Mesothelial cell of epicardium (in vitro differentiated cells): ENCODE measurements around the gene ZNF18. TPM values are rescaled to one million over a fixed set of nuclear protein-coding genes. Genes with fewer than 3 reads are reported as not detected.

Experiments
- DNase-seq, 2 experiments: peaks; one replicate each; pipeline ENCODE4 v3.0.0; 2021; ENCODE audit warnings: low spot score in 2 of 2; ENCODE audit not compliant: unreplicated experiment in 2 of 2
- H3K27ac Mint-ChIP-seq: 2 replicates; pipeline ENCODE4 v1.8.0; 2021; ENCODE audit warnings: mixed read lengths
- H3K27me3 Mint-ChIP-seq: 2 replicates; pipeline ENCODE4 v1.8.0; 2021; ENCODE audit warnings: low read depth, mixed read lengths
- H3K36me3 Mint-ChIP-seq: 2 replicates; pipeline ENCODE4 v1.8.0; 2021; ENCODE audit warnings: mixed read lengths
- H3K4me1 Mint-ChIP-seq: 2 replicates; pipeline ENCODE4 v1.8.0; 2021; ENCODE audit warnings: mixed read lengths
- H3K4me3 Mint-ChIP-seq: 2 replicates; pipeline ENCODE4 v1.8.0; 2021; ENCODE audit warnings: mild to moderate bottlenecking, moderate library complexity, mixed read lengths
- H3K9me3 Mint-ChIP-seq: 2 replicates; pipeline ENCODE4 v1.8.0; 2021; ENCODE audit warnings: mixed read lengths
- CTCF ChIP-seq: fragments of 200-600 bp; sonication (generic); IDR thresholded peaks from one replicate; pipeline ENCODE4 v1.5.0; 2021; ENCODE audit warnings: antibody characterized with exemption; ENCODE audit not compliant: unreplicated experiment
- total RNA-seq: library from RNA; stranded (reverse); gene quantifications from 3 replicates; pipeline ENCODE4 v1.2.1, GENCODE V29; 2021

ZNF18 gene
- total RNA-seq, 1 donor from 2014 or later = 10.1 TPM

GRCh38 chr17:12037970-12038369 lies 40.7 kb upstream of the ZNF18 start:
- peaks cover 9% of the 10 kb centered on the region for H3K4me1 Mint-ChIP-seq
- TF ChIP-seq CTCF = no peak
- no peak overlapping the region for H3K27ac Mint-ChIP-seq
- H3K9me3 Mint-ChIP-seq = no peaks in the 10 kb centered on the region
- H3K36me3 Mint-ChIP-seq = peaks cover 7% of the 10 kb centered on the region
- H3K27me3 Mint-ChIP-seq = no peaks in the 10 kb centered on the region
- no peak overlapping the region for H3K4me3 Mint-ChIP-seq
- DNase-seq = no peak

GRCh38 chr17:12035673-12036072 lies 38.4 kb upstream of the ZNF18 start:
- H3K27me3 Mint-ChIP-seq = no peaks in the 10 kb centered on the region
- H3K36me3 Mint-ChIP-seq = peaks cover 5% of the 10 kb centered on the region
- no peak for TF ChIP-seq CTCF
- no peaks in the 10 kb centered on the region for H3K9me3 Mint-ChIP-seq
- no peak for DNase-seq
- H3K27ac Mint-ChIP-seq = no peak overlapping the region
- peaks cover 17% of the 10 kb centered on the region for H3K4me1 Mint-ChIP-seq
- H3K4me3 Mint-ChIP-seq = no peak overlapping the region

- peaks cover 5% of the 10 kb centered on the region for H3K36me3 Mint-ChIP-seq
- H3K9me3 Mint-ChIP-seq = no peaks in the 10 kb centered on the region
- H3K4me1 Mint-ChIP-seq = peaks cover 19% of the 10 kb centered on the region
- TF ChIP-seq CTCF = no peak
- H3K4me3 Mint-ChIP-seq = no peak overlapping the region
- no peaks in the 10 kb centered on the region for H3K27me3 Mint-ChIP-seq
- DNase-seq = no peak
- no peak overlapping the region for H3K27ac Mint-ChIP-seq
These were observed 37.3 kb upstream of the ZNF18 start for GRCh38 chr17:12034538-12034937.

GRCh38 chr17:12028611-12029010 lies 31.3 kb upstream of the ZNF18 start:
- no peak overlapping the region for H3K27ac Mint-ChIP-seq
- peaks cover 41% of the 10 kb centered on the region for H3K4me1 Mint-ChIP-seq
- DNase-seq = no peak
- no peaks in the 10 kb centered on the region for H3K27me3 Mint-ChIP-seq
- H3K9me3 Mint-ChIP-seq = no peaks in the 10 kb centered on the region
- no peak overlapping the region for H3K4me3 Mint-ChIP-seq
- no peak for TF ChIP-seq CTCF
- no peaks in the 10 kb centered on the region for H3K36me3 Mint-ChIP-seq

GRCh38 chr17:12027658-12028057 lies 30.4 kb upstream of the ZNF18 start:
- DNase-seq = no peak
- no peak overlapping the region for H3K4me3 Mint-ChIP-seq
- TF ChIP-seq CTCF = no peak
- H3K27ac Mint-ChIP-seq = no peak overlapping the region
- no peaks in the 10 kb centered on the region for H3K9me3 Mint-ChIP-seq
- peaks cover 47% of the 10 kb centered on the region for H3K4me1 Mint-ChIP-seq
- no peaks in the 10 kb centered on the region for H3K27me3 Mint-ChIP-seq
- no peaks in the 10 kb centered on the region for H3K36me3 Mint-ChIP-seq

GRCh38 chr17:12024327-12024726 lies 27.1 kb upstream of the ZNF18 start:
- H3K4me1 Mint-ChIP-seq = peaks cover 48% of the 10 kb centered on the region
- H3K27ac Mint-ChIP-seq = no peak overlapping the region
- TF ChIP-seq CTCF = no peak
- no peaks in the 10 kb centered on the region for H3K36me3 Mint-ChIP-seq
- H3K9me3 Mint-ChIP-seq = no peaks in the 10 kb centered on the region
- H3K27me3 Mint-ChIP-seq = peaks cover 12% of the 10 kb centered on the region
- DNase-seq = no peak
- H3K4me3 Mint-ChIP-seq = no peak overlapping the region
